GM12878 (cell line): ENCODE results near the gene ATXN1. TPM values are rescaled to one million over a fixed set of nuclear protein-coding genes. Genes with fewer than 3 reads are reported as not detected.

Experiments
- CHD1 ChIP-seq: IDR thresholded peaks from 2 replicates; pipeline ENCODE4 v1.6.1; 2012; ENCODE audit warnings: low read depth, low read length, improper control_type of control experiment
- DPF2 ChIP-seq: fragments of 450-650 bp; IDR thresholded peaks from 2 replicates; pipeline ENCODE4 v1.6.1; 2017; ENCODE audit warnings: mild to moderate bottlenecking
- EED ChIP-seq: sonication (generic); IDR thresholded peaks from 2 replicates; pipeline ENCODE4 v1.6.1; 2016; ENCODE audit warnings: antibody characterized with exemption, low read depth
- ESRRA ChIP-seq: IDR thresholded peaks from 2 replicates; pipeline ENCODE4 v1.6.1; 2012; ENCODE audit warnings: mild to moderate bottlenecking, low read length, improper control_type of control experiment
- GATAD2B ChIP-seq: fragments of 450-650 bp; conservative IDR thresholded peaks from 2 replicates; pipeline ENCODE4 v1.6.1; 2017; ENCODE audit warnings: low read depth, mild to moderate bottlenecking, moderate library complexity
- KDM1A ChIP-seq: fragments of 200-600 bp; sonication (generic); IDR thresholded peaks from 2 replicates; pipeline ENCODE4 v1.6.1; 2016; ENCODE audit warnings: borderline replicate concordance
- KLF5 ChIP-seq: fragments of 450-650 bp; IDR thresholded peaks from 2 replicates; pipeline ENCODE4 v1.6.1; 2014; ENCODE audit warnings: mild to moderate bottlenecking; ENCODE audit not compliant: partially characterized antibody
- LARP7 ChIP-seq: fragments of 450-650 bp; IDR thresholded peaks from 2 replicates; pipeline ENCODE4 v1.6.1; 2017; ENCODE audit warnings: mild to moderate bottlenecking
- MYC ChIP-seq: IDR thresholded peaks from 2 replicates; pipeline ENCODE4 v1.6.1; 2011; ENCODE audit warnings: mild to moderate bottlenecking, low read length, moderate library complexity, inconsistent platforms; ENCODE audit not compliant: insufficient read depth, insufficient replicate concordance, insufficient read length, severe bottlenecking
- NFYB ChIP-seq: IDR thresholded peaks from 2 replicates; pipeline ENCODE4 v1.6.1; 2011; ENCODE audit warnings: low read depth, mild to moderate bottlenecking, low read length, improper control_type of control experiment, moderate library complexity; ENCODE audit not compliant: insufficient read depth
- RCOR1 ChIP-seq: conservative IDR thresholded peaks from 2 replicates; pipeline ENCODE4 v1.6.1; 2012; ENCODE audit warnings: low read depth, low read length, improper control_type of control experiment
- RUNX3 ChIP-seq: IDR thresholded peaks from 2 replicates; pipeline ENCODE4 v1.6.1; 2012; ENCODE audit warnings: low read length, inconsistent platforms
- SPI1 ChIP-seq: IDR thresholded peaks from 2 replicates; pipeline ENCODE4 v1.6.1; 2011; ENCODE audit warnings: low read depth, mild to moderate bottlenecking, low read length, moderate library complexity, borderline replicate concordance; ENCODE audit not compliant: insufficient read depth
- TCF3 ChIP-seq: IDR thresholded peaks from 2 replicates; pipeline ENCODE4 v1.6.1; 2012; ENCODE audit warnings: low read depth, mild to moderate bottlenecking, low read length, borderline replicate concordance; ENCODE audit not compliant: insufficient read depth
- ZSCAN29 ChIP-seq: fragments of 450-650 bp; IDR thresholded peaks from 2 replicates; pipeline ENCODE4 v1.6.1; 2017; ENCODE audit warnings: mild to moderate bottlenecking, moderate library complexity
- polyA plus RNA-seq, 11 experiments: library from polyadenylated mRNA; depleted of rRNA in 4 of 11; unstranded in 6 of 11; stranded (reverse) in 5 of 11; fragments of >200 nt; fragmentation: Nextera tagmentation in 4 of 11; fragmentation: Illumina TruSeq in 1 of 11; extraction: Ambion mirVana in 4 of 11; extraction: Trizol in 1 of 11; gene quantifications; 1 replicate in 1 of 11; 2 replicates in 10 of 11; pipeline versions ENCODE4 v1.2.1 to v1.2.3, GENCODE V29; 2011 to 2016; ENCODE audit warnings: inconsistent platforms in 2 of 11, missing spikeins in 2 of 11, low read depth in 1 of 11
- total RNA-seq, 4 experiments: library from RNA; depleted of rRNA in 3 of 4; stranded (reverse); fragments of >200 nt in 3 of 4; fragmentation: Illumina TruSeq in 1 of 4; extraction: Trizol in 1 of 4; gene quantifications; 2 replicates each; pipeline versions ENCODE4 v1.2.1 to v1.2.3, GENCODE V29; 2013 to 2021
- TF ChIP-seq, protein P1 (sequence below): fragments of 450-650 bp; formaldehyde crosslinking; IDR thresholded peaks from 2 replicates; pipeline ENCODE4 v1.5.0; 2022; ENCODE audit warnings: mild to moderate bottlenecking, missing genetic modification characterization
- TF ChIP-seq, protein P2 (sequence below): fragments of 450-650 bp; IDR thresholded peaks from 2 replicates; pipeline ENCODE4 v1.6.1; 2017; ENCODE audit warnings: low read depth, mild to moderate bottlenecking, moderate library complexity
- TF ChIP-seq, protein P3 (sequence below): fragments of 450-650 bp; IDR thresholded peaks from 2 replicates; pipeline ENCODE4 v1.6.1; 2017; ENCODE audit warnings: mild to moderate bottlenecking, moderate library complexity
- TF ChIP-seq, protein P4 (sequence below): IDR thresholded peaks from 2 replicates; pipeline ENCODE4 v1.6.1; 2012; ENCODE audit warnings: low read depth, low read length, improper control_type of control experiment
- TF ChIP-seq, protein P5 (sequence below): IDR thresholded peaks from 2 replicates; pipeline ENCODE4 v1.6.1; 2012; ENCODE audit warnings: low read depth, low read length, improper control_type of control experiment

Gene ATXN1
- total and polyA plus RNA-seq, 10 of the 15 experiments (the other 5 are each of a cell fraction or from before 2014, with no cell fraction given), result 12.2 to 51.2 (median 20.5) TPM

DNA sequence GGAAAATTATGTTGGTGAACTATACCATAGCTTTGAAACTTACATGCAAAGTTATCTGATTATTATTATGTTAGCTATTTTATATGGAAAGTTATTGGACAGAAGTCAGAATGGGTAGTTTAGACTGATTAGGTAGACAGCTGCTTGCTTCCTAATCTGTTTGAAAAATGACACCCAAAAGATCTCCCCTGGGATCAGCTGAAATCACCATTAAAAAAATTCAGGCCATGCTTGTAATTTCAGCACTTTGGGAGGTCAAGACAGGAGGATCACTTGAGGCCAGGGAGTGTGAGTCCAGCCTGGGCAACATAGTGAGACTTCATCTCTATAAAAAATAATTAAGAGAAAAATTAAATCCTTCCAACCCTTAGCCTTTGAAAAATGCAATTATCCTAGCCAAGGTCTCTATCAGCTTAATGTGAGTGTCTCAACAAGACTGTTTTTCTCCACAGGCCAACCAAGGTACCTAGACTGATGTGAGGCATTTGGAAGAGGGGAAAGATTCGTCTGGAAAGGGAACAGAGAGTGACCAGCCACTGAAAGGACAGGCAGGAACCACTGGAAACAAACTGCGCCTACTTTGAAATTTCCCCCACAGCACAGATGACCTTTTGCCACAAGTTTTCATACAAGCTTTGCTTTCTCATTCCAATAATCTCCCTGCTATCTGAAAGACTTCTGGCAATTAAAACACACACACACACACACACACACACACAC is 290.6 kb downstream of the ATXN1 start (continued):
- TF ChIP-seq, protein P1, sequence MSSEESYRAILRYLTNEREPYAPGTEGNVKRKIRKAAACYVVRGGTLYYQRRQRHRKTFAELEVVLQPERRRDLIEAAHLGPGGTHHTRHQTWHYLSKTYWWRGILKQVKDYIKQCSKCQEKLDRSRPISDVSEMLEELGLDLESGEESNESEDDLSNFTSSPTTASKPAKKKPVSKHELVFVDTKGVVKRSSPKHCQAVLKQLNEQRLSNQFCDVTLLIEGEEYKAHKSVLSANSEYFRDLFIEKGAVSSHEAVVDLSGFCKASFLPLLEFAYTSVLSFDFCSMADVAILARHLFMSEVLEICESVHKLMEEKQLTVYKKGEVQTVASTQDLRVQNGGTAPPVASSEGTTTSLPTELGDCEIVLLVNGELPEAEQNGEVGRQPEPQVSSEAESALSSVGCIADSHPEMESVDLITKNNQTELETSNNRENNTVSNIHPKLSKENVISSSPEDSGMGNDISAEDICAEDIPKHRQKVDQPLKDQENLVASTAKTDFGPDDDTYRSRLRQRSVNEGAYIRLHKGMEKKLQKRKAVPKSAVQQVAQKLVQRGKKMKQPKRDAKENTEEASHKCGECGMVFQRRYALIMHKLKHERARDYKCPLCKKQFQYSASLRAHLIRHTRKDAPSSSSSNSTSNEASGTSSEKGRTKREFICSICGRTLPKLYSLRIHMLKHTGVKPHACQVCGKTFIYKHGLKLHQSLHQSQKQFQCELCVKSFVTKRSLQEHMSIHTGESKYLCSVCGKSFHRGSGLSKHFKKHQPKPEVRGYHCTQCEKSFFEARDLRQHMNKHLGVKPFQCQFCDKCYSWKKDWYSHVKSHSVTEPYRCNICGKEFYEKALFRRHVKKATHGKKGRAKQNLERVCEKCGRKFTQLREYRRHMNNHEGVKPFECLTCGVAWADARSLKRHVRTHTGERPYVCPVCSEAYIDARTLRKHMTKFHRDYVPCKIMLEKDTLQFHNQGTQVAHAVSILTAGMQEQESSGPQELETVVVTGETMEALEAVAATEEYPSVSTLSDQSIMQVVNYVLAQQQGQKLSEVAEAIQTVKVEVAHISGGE (CRISPR knock-in tag), result no peak
- TF ChIP-seq ESRRA (no peak), TCF3 (no peak), LARP7 (no peak), ZSCAN29 (no peak), MYC (no peak), RUNX3 (peak; percentile 52; the same call in 1 of the 2 replicates), CHD1 (no peak), NFYB (no peak), SPI1 (0 out of 2 replicates have a peak, but pooled peaks have one; percentile 30), GATAD2B (peak; percentile 14; the same call in 1 of the 2 replicates), KDM1A (no peak), RCOR1 (no peak), EED (peak; percentile 91), DPF2 (no peak), KLF5 (no peak)
- TF ChIP-seq, protein P2, sequence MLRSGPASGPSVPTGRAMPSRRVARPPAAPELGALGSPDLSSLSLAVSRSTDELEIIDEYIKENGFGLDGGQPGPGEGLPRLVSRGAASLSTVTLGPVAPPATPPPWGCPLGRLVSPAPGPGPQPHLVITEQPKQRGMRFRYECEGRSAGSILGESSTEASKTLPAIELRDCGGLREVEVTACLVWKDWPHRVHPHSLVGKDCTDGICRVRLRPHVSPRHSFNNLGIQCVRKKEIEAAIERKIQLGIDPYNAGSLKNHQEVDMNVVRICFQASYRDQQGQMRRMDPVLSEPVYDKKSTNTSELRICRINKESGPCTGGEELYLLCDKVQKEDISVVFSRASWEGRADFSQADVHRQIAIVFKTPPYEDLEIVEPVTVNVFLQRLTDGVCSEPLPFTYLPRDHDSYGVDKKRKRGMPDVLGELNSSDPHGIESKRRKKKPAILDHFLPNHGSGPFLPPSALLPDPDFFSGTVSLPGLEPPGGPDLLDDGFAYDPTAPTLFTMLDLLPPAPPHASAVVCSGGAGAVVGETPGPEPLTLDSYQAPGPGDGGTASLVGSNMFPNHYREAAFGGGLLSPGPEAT, result 0 out of 2 replicates have a peak, but pooled peaks have one; percentile 74
- TF ChIP-seq, protein P3, sequence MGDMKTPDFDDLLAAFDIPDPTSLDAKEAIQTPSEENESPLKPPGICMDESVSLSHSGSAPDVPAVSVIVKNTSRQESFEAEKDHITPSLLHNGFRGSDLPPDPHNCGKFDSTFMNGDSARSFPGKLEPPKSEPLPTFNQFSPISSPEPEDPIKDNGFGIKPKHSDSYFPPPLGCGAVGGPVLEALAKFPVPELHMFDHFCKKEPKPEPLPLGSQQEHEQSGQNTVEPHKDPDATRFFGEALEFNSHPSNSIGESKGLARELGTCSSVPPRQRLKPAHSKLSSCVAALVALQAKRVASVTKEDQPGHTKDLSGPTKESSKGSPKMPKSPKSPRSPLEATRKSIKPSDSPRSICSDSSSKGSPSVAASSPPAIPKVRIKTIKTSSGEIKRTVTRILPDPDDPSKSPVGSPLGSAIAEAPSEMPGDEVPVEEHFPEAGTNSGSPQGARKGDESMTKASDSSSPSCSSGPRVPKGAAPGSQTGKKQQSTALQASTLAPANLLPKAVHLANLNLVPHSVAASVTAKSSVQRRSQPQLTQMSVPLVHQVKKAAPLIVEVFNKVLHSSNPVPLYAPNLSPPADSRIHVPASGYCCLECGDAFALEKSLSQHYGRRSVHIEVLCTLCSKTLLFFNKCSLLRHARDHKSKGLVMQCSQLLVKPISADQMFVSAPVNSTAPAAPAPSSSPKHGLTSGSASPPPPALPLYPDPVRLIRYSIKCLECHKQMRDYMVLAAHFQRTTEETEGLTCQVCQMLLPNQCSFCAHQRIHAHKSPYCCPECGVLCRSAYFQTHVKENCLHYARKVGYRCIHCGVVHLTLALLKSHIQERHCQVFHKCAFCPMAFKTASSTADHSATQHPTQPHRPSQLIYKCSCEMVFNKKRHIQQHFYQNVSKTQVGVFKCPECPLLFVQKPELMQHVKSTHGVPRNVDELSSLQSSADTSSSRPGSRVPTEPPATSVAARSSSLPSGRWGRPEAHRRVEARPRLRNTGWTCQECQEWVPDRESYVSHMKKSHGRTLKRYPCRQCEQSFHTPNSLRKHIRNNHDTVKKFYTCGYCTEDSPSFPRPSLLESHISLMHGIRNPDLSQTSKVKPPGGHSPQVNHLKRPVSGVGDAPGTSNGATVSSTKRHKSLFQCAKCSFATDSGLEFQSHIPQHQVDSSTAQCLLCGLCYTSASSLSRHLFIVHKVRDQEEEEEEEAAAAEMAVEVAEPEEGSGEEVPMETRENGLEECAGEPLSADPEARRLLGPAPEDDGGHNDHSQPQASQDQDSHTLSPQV, result no peak
- TF ChIP-seq, protein P4, sequence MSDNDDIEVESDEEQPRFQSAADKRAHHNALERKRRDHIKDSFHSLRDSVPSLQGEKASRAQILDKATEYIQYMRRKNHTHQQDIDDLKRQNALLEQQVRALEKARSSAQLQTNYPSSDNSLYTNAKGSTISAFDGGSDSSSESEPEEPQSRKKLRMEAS, result no peak
- TF ChIP-seq, protein P5, sequence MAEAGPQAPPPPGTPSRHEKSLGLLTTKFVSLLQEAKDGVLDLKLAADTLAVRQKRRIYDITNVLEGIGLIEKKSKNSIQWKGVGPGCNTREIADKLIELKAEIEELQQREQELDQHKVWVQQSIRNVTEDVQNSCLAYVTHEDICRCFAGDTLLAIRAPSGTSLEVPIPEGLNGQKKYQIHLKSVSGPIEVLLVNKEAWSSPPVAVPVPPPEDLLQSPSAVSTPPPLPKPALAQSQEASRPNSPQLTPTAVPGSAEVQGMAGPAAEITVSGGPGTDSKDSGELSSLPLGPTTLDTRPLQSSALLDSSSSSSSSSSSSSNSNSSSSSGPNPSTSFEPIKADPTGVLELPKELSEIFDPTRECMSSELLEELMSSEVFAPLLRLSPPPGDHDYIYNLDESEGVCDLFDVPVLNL, result no peak
